OCI-LY7 (cell line): Measurements from ENCODE around the gene CASZ1.

Experiments
- CTCF ChIP-seq: fragments of 200-600 bp; sonication (generic); conservative IDR thresholded peaks from 2 replicates; pipeline ENCODE4 v1.5.1; 2014; ENCODE audit warnings: mild to moderate bottlenecking, antibody characterized with exemption, low read length, moderate library complexity, mixed read lengths
- EZH2phosphoT487 ChIP-seq: fragments of 200-600 bp; sonication (generic); IDR thresholded peaks from 2 replicates; pipeline ENCODE4 v1.6.1; 2018; ENCODE audit warnings: low read depth, borderline replicate concordance, mild to moderate bottlenecking, mixed run types, antibody characterized with exemption, low read length, moderate library complexity, mixed read lengths

DNA sequence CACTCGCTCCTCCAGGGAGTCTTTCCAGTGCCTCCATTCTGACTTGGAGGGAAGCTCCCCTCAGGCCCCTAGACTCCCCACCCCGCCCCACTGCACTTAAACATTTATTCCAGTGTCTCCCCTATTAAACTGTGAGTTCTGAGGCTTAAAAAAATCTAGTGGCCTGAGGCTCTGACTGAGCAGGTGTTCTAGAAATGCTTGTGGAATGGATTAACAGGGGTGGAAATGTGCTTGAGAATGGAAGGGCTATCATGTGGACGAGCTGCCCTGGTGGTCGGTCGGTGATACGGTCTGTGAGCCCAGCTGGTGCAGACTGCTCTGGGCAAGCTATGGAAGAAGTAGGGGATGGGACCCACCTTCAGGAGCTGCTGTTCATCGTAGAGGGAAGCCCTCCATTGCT is 191.5 kb downstream of the CASZ1 start:
- no peak for TF ChIP-seq EZH2phosphoT487
- TF ChIP-seq CTCF: no peak
